IMR-90 (cell line): Measurements from ENCODE around the gene PIK3CA. TPM values are rescaled to one million over a fixed set of nuclear protein-coding genes. Genes with fewer than 3 reads are reported as not detected.

Source experiments
- ATAC-seq: fragments of 200-7000 bp; cut with Tn5 transposase; 2 replicates; pipeline ENCODE4 v1.9.1; 2020; ENCODE audit warnings: low read depth, mild to moderate bottlenecking, moderate library complexity
- BruUV-seq: library from RNA; stranded (reverse); fragments of 400-500 nt; replicated peaks from 2 replicates; lab custom pipeline; 2021; lab: Mats Ljungman, UMichigan
- CTCF ChIA-PET: fragments of 300-600 bp; formaldehyde crosslinking; extraction: SDS; loops from one replicate; lab custom pipeline; 2021; ENCODE audit warnings: antibody characterized with exemption; lab: Yijun Ruan, JAX
- POLR2A ChIA-PET: fragments of 300-600 bp; sonication (Branson Sonifier 250); formaldehyde crosslinking; loops from one replicate; lab custom pipeline; 2022; ENCODE audit warnings: antibody characterized with exemption; ENCODE audit not compliant: unreplicated experiment; lab: Charles Lee
- DNase-seq: peaks from one replicate; pipeline ENCODE4 v3.0.0; 2013
- H2AFZ ChIP-seq: replicated peaks from 2 replicates; pipeline ENCODE3; 2013; ENCODE audit warnings: low read length, mild to moderate bottlenecking; ENCODE audit not compliant: poor library complexity
- H2AK5ac ChIP-seq: 2 replicates; pipeline ENCODE4 v1.6.1; 2013; ENCODE audit warnings: low read depth, low read length, inconsistent platforms
- H2AK9ac ChIP-seq: replicated peaks from 2 replicates; pipeline ENCODE3; 2013; ENCODE audit warnings: mild to moderate bottlenecking, low read depth, low read length, moderate library complexity; ENCODE audit not compliant: poor library complexity
- H2BK120ac ChIP-seq: 2 replicates; pipeline ENCODE4 v1.6.1; 2013; ENCODE audit warnings: low read depth, low read length, inconsistent platforms
- H2BK15ac ChIP-seq: 3 replicates; pipeline ENCODE4 v1.6.1; 2013; ENCODE audit warnings: low read depth, low read length, inconsistent platforms
- H2BK20ac ChIP-seq: 2 replicates; pipeline ENCODE4 v1.6.1; 2013; ENCODE audit warnings: low read depth, mild to moderate bottlenecking, inconsistent platforms, low read length, moderate library complexity
- H2BK5ac ChIP-seq: 2 replicates; pipeline ENCODE4 v1.6.1; 2013; ENCODE audit warnings: mild to moderate bottlenecking, low read depth, low read length, inconsistent platforms; ENCODE audit not compliant: poor library complexity, severe bottlenecking
- H3K14ac ChIP-seq: replicated peaks from 2 replicates; pipeline ENCODE4 v1.6.1; 2013; ENCODE audit warnings: low read depth, low read length, inconsistent platforms
- H3K18ac ChIP-seq: 2 replicates; pipeline ENCODE4 v1.6.1; 2013; ENCODE audit warnings: low read depth, low read length, control low read depth
- H3K23ac ChIP-seq: 2 replicates; pipeline ENCODE4 v1.6.1; 2013; ENCODE audit warnings: low read depth, low read length, inconsistent platforms
- H3K27ac ChIP-seq: 2 replicates; pipeline ENCODE4 v1.5.1; 2013; ENCODE audit warnings: mild to moderate bottlenecking, control low read depth, low read length; ENCODE audit not compliant: insufficient read depth
- H3K27me3 ChIP-seq: 2 replicates; pipeline ENCODE4 v1.6.1; 2013; ENCODE audit warnings: low read length; ENCODE audit not compliant: control insufficient read depth, insufficient read depth
- H3K36me3 ChIP-seq: 2 replicates; pipeline ENCODE4 v1.6.1; 2013; ENCODE audit warnings: low read length, mixed read lengths; ENCODE audit not compliant: control insufficient read depth, insufficient read depth
- H3K4ac ChIP-seq: 2 replicates; pipeline ENCODE4 v1.6.1; 2013; ENCODE audit warnings: low read depth, low read length, inconsistent platforms
- H3K4me1 ChIP-seq: 2 replicates; pipeline ENCODE4 v1.6.1; 2013; ENCODE audit warnings: low read length, mixed read lengths; ENCODE audit not compliant: control insufficient read depth, insufficient read depth
- H3K4me2 ChIP-seq: 2 replicates; pipeline ENCODE4 v1.6.1; 2013; ENCODE audit warnings: low read depth, mild to moderate bottlenecking, control low read depth, low read length, moderate library complexity
- H3K4me3 ChIP-seq: 2 replicates; pipeline ENCODE4 v1.5.1; 2013; ENCODE audit warnings: low read depth, mild to moderate bottlenecking, control low read depth, low read length, moderate library complexity; ENCODE audit not compliant: insufficient read depth
- H3K56ac ChIP-seq: 2 replicates; pipeline ENCODE4 v1.6.1; 2013; ENCODE audit warnings: low read length, inconsistent platforms; ENCODE audit not compliant: insufficient read depth; ENCODE audit errors: extremely low read depth
- H3K79me1 ChIP-seq, 2 experiments: 2 replicates each; pipeline ENCODE4 v1.6.1; 2013; ENCODE audit warnings: low read length in 2 of 2, inconsistent platforms in 1 of 2, low read depth in 1 of 2
- H3K9ac ChIP-seq: 2 replicates; pipeline ENCODE4 v1.6.1; 2013; ENCODE audit warnings: low read depth, low read length, control low read depth
- H3K9me1 ChIP-seq: 2 replicates; pipeline ENCODE4 v1.6.1; 2013; ENCODE audit warnings: low read length, inconsistent platforms; ENCODE audit not compliant: insufficient read depth
- H3K9me3 ChIP-seq: 2 replicates; pipeline ENCODE4 v1.6.1; 2013; ENCODE audit warnings: low read length; ENCODE audit not compliant: control insufficient read depth, insufficient read depth
- H4K20me1 ChIP-seq: 2 replicates; pipeline ENCODE4 v1.6.1; 2013; ENCODE audit warnings: low read length, inconsistent platforms; ENCODE audit not compliant: insufficient read depth
- H4K5ac ChIP-seq: 2 replicates; pipeline ENCODE4 v1.6.1; 2013; ENCODE audit warnings: mild to moderate bottlenecking, low read depth, low read length, control low read depth
- H4K8ac ChIP-seq, 2 experiments: 2 replicates each; pipeline ENCODE4 v1.6.1; 2013; ENCODE audit warnings: low read depth in 2 of 2, low read length in 2 of 2, control low read depth in 1 of 2, inconsistent platforms in 1 of 2
- H4K91ac ChIP-seq: 2 replicates; pipeline ENCODE4 v1.6.1; 2013; ENCODE audit warnings: low read depth, low read length, inconsistent platforms; ENCODE audit not compliant: insufficient read depth
- BHLHE40 ChIP-seq: fragments of 150-350 bp; IDR thresholded peaks from 2 replicates; pipeline ENCODE4 v1.6.1; 2016; ENCODE audit warnings: mild to moderate bottlenecking, low read depth, low read length
- FOS ChIP-seq: fragments of 150-350 bp; IDR thresholded peaks from 2 replicates; pipeline ENCODE4 v1.6.1; 2016; ENCODE audit warnings: low read depth, low read length
- MAZ ChIP-seq: IDR thresholded peaks from 2 replicates; pipeline ENCODE4 v1.6.1; 2012; ENCODE audit warnings: low read depth, mild to moderate bottlenecking, low read length, improper control_type of control experiment, moderate library complexity, borderline replicate concordance
- RCOR1 ChIP-seq: IDR thresholded peaks from 2 replicates; pipeline ENCODE4 v1.6.1; 2012; ENCODE audit warnings: mild to moderate bottlenecking, low read length, improper control_type of control experiment; ENCODE audit not compliant: insufficient replicate concordance
- WGBS, 2 experiments: methylation state at CpG; one replicate each; pipeline versions ENCODE4 v1.1.5 to v1.1.7; 2013; ENCODE audit warnings: missing lambda C conversion rate in 2 of 2; ENCODE audit not compliant: insufficient read length in 1 of 2; ENCODE audit errors: extremely low coverage in 2 of 2; 5-methylcytosine and 5-hydroxymethylcytosine counted together
- dilution Hi-C: fragments of 300-500 bp; cut with HindIII; formaldehyde crosslinking; loops from one replicate; pipeline ENCODE4 v1.14.3; 2018; ENCODE audit warnings: low sequenced_read_pairs; ENCODE audit not compliant: unreplicated experiment
- in situ Hi-C: fragments of 300-500 bp; cut with MboI; formaldehyde crosslinking; loops from 3 replicates; pipeline ENCODE4 v1.14.3; 2019; ENCODE audit warnings: low sequenced_read_pairs, inconsistent platforms, mixed read lengths
- intact Hi-C: fragments of 100-400 bp; cut with micrococcal nuclease; formaldehyde crosslinking; loops from 2 replicates; pipeline ENCODE4 v1.10.0; 2022
- polyA plus RNA-seq, 3 experiments: library from polyadenylated mRNA; depleted of rRNA; stranded (reverse); fragments of >200 nt; gene quantifications; 2 replicates each; pipeline ENCODE4 v1.2.3, GENCODE V29; 2012; ENCODE audit warnings: low replicate concordance in 1 of 3
- total RNA-seq: library from RNA; depleted of rRNA; stranded (reverse); fragments of >200 nt; gene quantifications from 2 replicates; pipeline ENCODE4 v1.2.3, GENCODE V29; 2012

Gene PIK3CA
- total and polyA plus RNA-seq, 2 of the 4 experiments (the other 2 are of a cell fraction): 5.7 to 22.4 TPM

DNA sequence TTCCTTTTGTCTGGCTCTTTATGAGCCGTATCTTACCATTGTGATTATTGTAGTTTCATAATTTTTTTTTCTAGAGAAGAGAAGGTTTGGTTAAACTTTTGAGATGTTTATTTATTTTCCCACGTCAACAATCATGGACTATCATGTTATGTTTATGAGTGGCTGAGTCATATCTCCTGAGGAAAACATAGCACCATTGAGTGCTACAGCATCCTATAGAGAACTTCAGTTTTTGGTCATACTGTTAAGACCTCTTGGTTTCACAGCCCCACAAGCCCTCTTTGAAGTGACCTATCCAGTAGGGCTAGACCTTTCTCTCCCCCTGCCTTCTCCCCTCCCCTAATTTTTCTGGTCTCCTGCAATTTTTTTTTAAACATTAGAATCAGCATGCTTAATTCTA, 20.8 kb downstream of the PIK3CA start:
- no peak overlapping the region for H3K18ac ChIP-seq
- intact Hi-C loops: no loop called here
- no peak overlapping the region for H3K14ac ChIP-seq
- no peak overlapping the region for H2BK120ac ChIP-seq
- no peaks in the 10 kb centered on the region for H3K9me3 ChIP-seq
- H3K23ac ChIP-seq: no peak overlapping the region
- in situ Hi-C loops: no loop called here
- CTCF ChIA-PET: no interaction called here
- no peak overlapping the region for H4K91ac ChIP-seq
- no peak overlapping the region for H2BK15ac ChIP-seq
- H3K4me3 ChIP-seq: no peak overlapping the region
- no peak overlapping the region for H4K5ac ChIP-seq
- H3K4me2 ChIP-seq: no peak overlapping the region
- dilution Hi-C loops: no loop called here
- no peak overlapping the region for H3K27ac ChIP-seq
- H3K9me1 ChIP-seq: no peaks in the 10 kb centered on the region
- no peak overlapping the region for H3K9ac ChIP-seq
- no peak for DNase-seq
- no peak overlapping the region for H2AK5ac ChIP-seq
- TF ChIP-seq BHLHE40: no peak
- TF ChIP-seq FOS: no peak
- TF ChIP-seq MAZ: no peak
- no peak for TF ChIP-seq RCOR1
- no peak overlapping the region for H3K56ac ChIP-seq
- POLR2A ChIA-PET: no interaction called here
- H4K8ac ChIP-seq: no peak overlapping the region
- H3K79me1 ChIP-seq: peaks cover 14 to 18% of the 10 kb centered on the region in 2 experiments; a peak in 3 of 4 replicates
- no peak; the same call in 1 of the 2 replicates for ATAC-seq
- no peaks in the 10 kb centered on the region for H3K36me3 ChIP-seq
- H2BK5ac ChIP-seq: no peak overlapping the region
- H3K27me3 ChIP-seq: no peaks in the 10 kb centered on the region
- H2AFZ ChIP-seq: no peak overlapping the region
- WGBS, 2 experiments: no CpG with 5 or more reads among the region's 2 CpGs
- H4K20me1 ChIP-seq: peaks cover 11% of the 10 kb centered on the region; the same call in 1 of the 2 replicates
- no peak overlapping the region for H2BK20ac ChIP-seq
- H2AK9ac ChIP-seq: no peak overlapping the region
- no TSS peak for BruUV-seq
- H3K4ac ChIP-seq: no peak overlapping the region
- peaks cover 2% of the 10 kb centered on the region for H3K4me1 ChIP-seq
